SK-N-SH (cell line): ENCODE data around the gene MRPS12.

ENCODE experiments used
- CHD2 ChIP-seq: fragments of 150-350 bp; IDR thresholded peaks from 2 replicates; pipeline ENCODE4 v1.6.1; 2018; ENCODE audit warnings: low read length; ENCODE audit not compliant: partially characterized antibody
- CTCF ChIP-seq: fragments of 200-600 bp; sonication (generic); IDR thresholded peaks from 2 replicates; pipeline ENCODE4 v1.6.1; 2017; ENCODE audit warnings: antibody characterized with exemption, mild to moderate bottlenecking, moderate library complexity
- EP300 ChIP-seq, 2 experiments: IDR thresholded peaks; 2 replicates each; pipeline versions ENCODE4 v1.4.0 to v1.6.1; 2012; ENCODE audit warnings: borderline replicate concordance in 1 of 2, low read depth in 1 of 2, low read length in 1 of 2
- FOSL2 ChIP-seq: IDR thresholded peaks from 2 replicates; pipeline ENCODE4 v1.4.0; 2012; ENCODE audit warnings: low read depth, mild to moderate bottlenecking, moderate library complexity, borderline replicate concordance
- GATA2 ChIP-seq: sonication (generic); formaldehyde crosslinking; IDR thresholded peaks from 2 replicates; pipeline ENCODE4 v1.5.0; 2020; ENCODE audit warnings: mild to moderate bottlenecking, missing genetic modification reagents
- POLR2AphosphoS5 ChIP-seq: IDR thresholded peaks from 2 replicates; pipeline ENCODE4 v1.6.1; 2012; ENCODE audit warnings: low read depth, low read length
- RFX5 ChIP-seq: IDR thresholded peaks from 2 replicates; pipeline ENCODE4 v1.6.1; 2012; ENCODE audit warnings: mild to moderate bottlenecking, improper control_type of control experiment, low read length
- RXRA ChIP-seq: IDR thresholded peaks from 2 replicates; pipeline ENCODE4 v1.4.0; 2012; ENCODE audit warnings: low read depth, mild to moderate bottlenecking, borderline replicate concordance
- SIN3A ChIP-seq: IDR thresholded peaks from 2 replicates; pipeline ENCODE4 v1.6.1; 2012; ENCODE audit warnings: low read depth, mild to moderate bottlenecking, low read length, moderate library complexity, borderline replicate concordance
- SMC3 ChIP-seq: IDR thresholded peaks from 2 replicates; pipeline ENCODE4 v1.6.1; 2012; ENCODE audit warnings: low read depth, low read length, improper control_type of control experiment
- TAF1 ChIP-seq: IDR thresholded peaks from 2 replicates; pipeline ENCODE4 v1.6.1; 2012; ENCODE audit warnings: low read depth, mild to moderate bottlenecking, low read length, moderate library complexity, borderline replicate concordance
- TEAD4 ChIP-seq: IDR thresholded peaks from 2 replicates; pipeline ENCODE4 v1.4.0; 2012; ENCODE audit warnings: mild to moderate bottlenecking, borderline replicate concordance; ENCODE audit not compliant: insufficient read depth
- USF2 ChIP-seq: fragments of 150-350 bp; IDR thresholded peaks from 2 replicates; pipeline ENCODE4 v1.6.1; 2017; ENCODE audit warnings: antibody characterized with exemption, low read length, low read depth, borderline replicate concordance
- TF ChIP-seq, protein P1 (sequence below): IDR thresholded peaks from 2 replicates; pipeline ENCODE4 v1.6.1; 2012; ENCODE audit warnings: mild to moderate bottlenecking, low read depth, low read length, moderate library complexity

DNA sequence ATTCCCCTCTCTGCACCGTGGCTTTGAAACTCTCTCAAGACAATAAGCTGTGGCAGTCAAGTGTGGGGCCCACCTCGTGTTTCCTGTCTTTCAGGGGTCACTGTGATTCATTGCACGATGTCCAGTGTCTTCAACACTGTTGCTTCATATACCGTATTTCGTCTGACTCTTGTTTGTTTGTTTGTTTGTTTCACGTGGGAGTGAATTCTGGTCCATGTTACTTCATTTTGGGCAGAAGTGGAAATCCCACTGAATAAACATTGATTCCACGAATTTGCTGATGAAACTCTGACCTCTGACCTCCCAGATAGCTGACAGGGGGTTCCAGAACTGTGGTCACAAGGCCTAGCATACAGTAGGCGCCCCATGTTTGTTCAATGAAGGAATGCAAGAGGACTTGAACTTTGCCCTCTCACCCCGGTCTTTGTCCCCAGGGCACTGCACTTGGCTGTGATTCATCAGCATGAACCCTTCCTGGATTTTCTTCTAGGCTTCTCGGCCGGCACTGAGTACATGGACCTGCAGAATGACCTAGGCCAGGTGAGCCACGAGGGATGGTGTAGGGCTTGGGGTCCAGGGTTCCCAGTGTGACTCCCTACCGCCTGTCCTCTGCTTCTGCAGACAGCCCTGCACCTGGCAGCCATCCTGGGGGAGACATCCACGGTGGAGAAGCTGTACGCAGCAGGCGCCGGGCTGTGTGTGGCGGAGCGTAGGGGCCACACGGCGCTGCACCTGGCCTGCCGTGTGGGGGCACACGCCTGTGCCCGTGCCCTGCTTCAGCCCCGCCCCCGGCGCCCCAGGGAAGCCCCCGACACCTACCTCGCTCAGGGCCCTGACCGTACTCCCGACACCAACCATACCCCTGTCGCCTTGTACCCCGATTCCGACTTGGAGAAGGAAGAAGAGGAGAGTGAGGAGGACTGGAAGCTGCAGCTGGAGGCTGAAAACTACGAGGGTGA, 25.9 kb upstream of the MRPS12 start:
- TF ChIP-seq, protein P1, sequence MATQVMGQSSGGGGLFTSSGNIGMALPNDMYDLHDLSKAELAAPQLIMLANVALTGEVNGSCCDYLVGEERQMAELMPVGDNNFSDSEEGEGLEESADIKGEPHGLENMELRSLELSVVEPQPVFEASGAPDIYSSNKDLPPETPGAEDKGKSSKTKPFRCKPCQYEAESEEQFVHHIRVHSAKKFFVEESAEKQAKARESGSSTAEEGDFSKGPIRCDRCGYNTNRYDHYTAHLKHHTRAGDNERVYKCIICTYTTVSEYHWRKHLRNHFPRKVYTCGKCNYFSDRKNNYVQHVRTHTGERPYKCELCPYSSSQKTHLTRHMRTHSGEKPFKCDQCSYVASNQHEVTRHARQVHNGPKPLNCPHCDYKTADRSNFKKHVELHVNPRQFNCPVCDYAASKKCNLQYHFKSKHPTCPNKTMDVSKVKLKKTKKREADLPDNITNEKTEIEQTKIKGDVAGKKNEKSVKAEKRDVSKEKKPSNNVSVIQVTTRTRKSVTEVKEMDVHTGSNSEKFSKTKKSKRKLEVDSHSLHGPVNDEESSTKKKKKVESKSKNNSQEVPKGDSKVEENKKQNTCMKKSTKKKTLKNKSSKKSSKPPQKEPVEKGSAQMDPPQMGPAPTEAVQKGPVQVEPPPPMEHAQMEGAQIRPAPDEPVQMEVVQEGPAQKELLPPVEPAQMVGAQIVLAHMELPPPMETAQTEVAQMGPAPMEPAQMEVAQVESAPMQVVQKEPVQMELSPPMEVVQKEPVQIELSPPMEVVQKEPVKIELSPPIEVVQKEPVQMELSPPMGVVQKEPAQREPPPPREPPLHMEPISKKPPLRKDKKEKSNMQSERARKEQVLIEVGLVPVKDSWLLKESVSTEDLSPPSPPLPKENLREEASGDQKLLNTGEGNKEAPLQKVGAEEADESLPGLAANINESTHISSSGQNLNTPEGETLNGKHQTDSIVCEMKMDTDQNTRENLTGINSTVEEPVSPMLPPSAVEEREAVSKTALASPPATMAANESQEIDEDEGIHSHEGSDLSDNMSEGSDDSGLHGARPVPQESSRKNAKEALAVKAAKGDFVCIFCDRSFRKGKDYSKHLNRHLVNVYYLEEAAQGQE: no peak
- TF ChIP-seq EP300 (IDR thresholded peaks at IDR 0.05; ENCODE audit: borderline replicate concordance in 1 of 2, low read depth in 1 of 2, low read length in 1 of 2) (no peak), CTCF (no peak), TEAD4 (no peak), RXRA (no peak), POLR2AphosphoS5 (no peak), FOSL2 (no peak), USF2 (no peak), TAF1 (no peak), SIN3A (no peak), RFX5 (no peak), SMC3 (no peak), CHD2 (no peak), GATA2 (no peak)
